Fibroblast of pulmonary artery (primary cell): Measurements from ENCODE around the gene BFSP2.
"Not testable (repeated sequence)": the region's sequence is repeated elsewhere in the genome, so short reads cannot be mapped to it uniquely, and the experiment has no call there.

Experiments
- DNase-seq: peaks from one replicate; pipeline ENCODE4 v3.0.0-alpha.2; 2010; ENCODE audit warnings: low read depth
- H3K4me3 ChIP-seq: replicated peaks from 2 replicates; pipeline ENCODE4 v1.5.1; 2011; ENCODE audit warnings: low read depth, mild to moderate bottlenecking, control low read depth, low read length, moderate library complexity
- CTCF ChIP-seq: IDR thresholded peaks from 2 replicates; pipeline ENCODE4 v1.5.1; 2011; ENCODE audit warnings: mild to moderate bottlenecking, control low read depth, low read length, inconsistent platforms; ENCODE audit errors: missing control alignments

Gene BFSP2

GRCh38 chr3:133475245-133476010 lies 75.6 kb downstream of the BFSP2 start:
- TF ChIP-seq CTCF, result no peak
- no peak overlapping the region for H3K4me3 ChIP-seq

GRCh38 chr3:133476971-133477375 lies 77.1 kb downstream of the BFSP2 start:
- no peak for TF ChIP-seq CTCF
- H3K4me3 ChIP-seq, result no peak overlapping the region
- no peak for DNase-seq

More at GRCh38 chr3:133475245-133476010, 75.6 kb downstream of the BFSP2 start:
- DNase-seq, result no peak

GRCh38 chr3:133477487-133477886 lies 77.6 kb downstream of the BFSP2 start:
- H3K4me3 ChIP-seq, result no peak overlapping the region
- no peak for TF ChIP-seq CTCF
- no peak for DNase-seq

- no peak overlapping the region for H3K4me3 ChIP-seq
- DNase-seq, result no peak
- TF ChIP-seq CTCF, result no peak
Observed at GRCh38 chr3:133478624-133479023, 78.8 kb downstream of the BFSP2 start.

- H3K4me3 ChIP-seq, result no peak overlapping the region
- no peak for DNase-seq
- TF ChIP-seq CTCF, result no peak
Observed at GRCh38 chr3:133479401-133479800, 79.5 kb downstream of the BFSP2 start.

- TF ChIP-seq CTCF, result no peak
- DNase-seq, result no peak
- H3K4me3 ChIP-seq, result no peak overlapping the region
Observed at GRCh38 chr3:133479895-133480669, 80.2 kb downstream of the BFSP2 start.

GRCh38 chr3:133482474-133482873 lies 82.6 kb downstream of the BFSP2 start:
- not testable (repeated sequence) for DNase-seq, H3K4me3 ChIP-seq
